Tongue (tissue), 1 donor: ENCODE measurements around the gene CARD18. TPM values are rescaled to one million over a fixed set of nuclear protein-coding genes. Genes with fewer than 3 reads are reported as not detected.

ENCODE experiments used
- total RNA-seq: library from RNA; depleted of rRNA; stranded (reverse); fragments of >200 nt; gene quantifications from one replicate; pipeline ENCODE4 v1.2.3, GENCODE V29; 2014

CARD18 gene
- total RNA-seq, 1 donor from 2014 or later: not detected

Other genes with a start within 250 kb of the CARD18 start
- gene CASP12, start 241.3 kb downstream of the CARD18 start, total RNA-seq: 2.2 TPM
- gene CASP4, start 171.2 kb downstream of the CARD18 start, total RNA-seq: 40.4 TPM
- gene CASP5, start 116.6 kb downstream of the CARD18 start, total RNA-seq: not detected
- gene CASP1, start 104.6 kb downstream of the CARD18 start, total RNA-seq: 11.0 TPM
- gene CARD16, start 94.4 kb downstream of the CARD18 start, total RNA-seq: 3.3 TPM